Measurements from ENCODE around the gene NENF.

The NENF gene

GRCh38 chr1:212423879-212424278 lies 8.8 kb upstream of the NENF start:
- TF ChIP-seq, protein P1, sequence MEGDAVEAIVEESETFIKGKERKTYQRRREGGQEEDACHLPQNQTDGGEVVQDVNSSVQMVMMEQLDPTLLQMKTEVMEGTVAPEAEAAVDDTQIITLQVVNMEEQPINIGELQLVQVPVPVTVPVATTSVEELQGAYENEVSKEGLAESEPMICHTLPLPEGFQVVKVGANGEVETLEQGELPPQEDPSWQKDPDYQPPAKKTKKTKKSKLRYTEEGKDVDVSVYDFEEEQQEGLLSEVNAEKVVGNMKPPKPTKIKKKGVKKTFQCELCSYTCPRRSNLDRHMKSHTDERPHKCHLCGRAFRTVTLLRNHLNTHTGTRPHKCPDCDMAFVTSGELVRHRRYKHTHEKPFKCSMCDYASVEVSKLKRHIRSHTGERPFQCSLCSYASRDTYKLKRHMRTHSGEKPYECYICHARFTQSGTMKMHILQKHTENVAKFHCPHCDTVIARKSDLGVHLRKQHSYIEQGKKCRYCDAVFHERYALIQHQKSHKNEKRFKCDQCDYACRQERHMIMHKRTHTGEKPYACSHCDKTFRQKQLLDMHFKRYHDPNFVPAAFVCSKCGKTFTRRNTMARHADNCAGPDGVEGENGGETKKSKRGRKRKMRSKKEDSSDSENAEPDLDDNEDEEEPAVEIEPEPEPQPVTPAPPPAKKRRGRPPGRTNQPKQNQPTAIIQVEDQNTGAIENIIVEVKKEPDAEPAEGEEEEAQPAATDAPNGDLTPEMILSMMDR (IDR thresholded peaks at IDR 0.05), result no peak

GRCh38 chr1:212428496-212428895 lies 4.2 kb upstream of the NENF start:
- TF ChIP-seq, protein P1 (IDR thresholded peaks at IDR 0.05), result no peak

DNA sequence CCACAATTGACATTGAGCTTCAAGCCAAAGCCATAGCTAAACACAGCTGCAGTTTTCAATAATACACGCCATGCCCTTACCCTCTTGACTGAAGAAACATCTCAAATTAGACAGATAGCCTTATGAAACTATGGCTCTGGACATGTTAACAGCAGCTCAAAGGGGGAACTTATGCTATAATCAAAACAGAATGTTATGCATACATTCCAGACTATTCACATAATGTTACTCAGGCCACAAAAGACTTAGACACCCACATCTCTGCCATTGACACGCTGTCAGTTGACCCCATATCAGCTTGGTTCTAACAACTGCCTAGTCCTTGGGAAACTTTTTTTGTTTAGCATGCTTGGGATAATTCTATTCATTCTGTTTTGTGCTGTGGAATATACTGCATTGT lies 2.3 kb upstream of the NENF start:
- TF ChIP-seq, protein P1 (IDR thresholded peaks at IDR 0.05), result no peak

GRCh38 chr1:212430955-212431394 lies 1.7 kb upstream of the NENF start:
- TF ChIP-seq, protein P1 (IDR thresholded peaks at IDR 0.05), result no peak

DNA sequence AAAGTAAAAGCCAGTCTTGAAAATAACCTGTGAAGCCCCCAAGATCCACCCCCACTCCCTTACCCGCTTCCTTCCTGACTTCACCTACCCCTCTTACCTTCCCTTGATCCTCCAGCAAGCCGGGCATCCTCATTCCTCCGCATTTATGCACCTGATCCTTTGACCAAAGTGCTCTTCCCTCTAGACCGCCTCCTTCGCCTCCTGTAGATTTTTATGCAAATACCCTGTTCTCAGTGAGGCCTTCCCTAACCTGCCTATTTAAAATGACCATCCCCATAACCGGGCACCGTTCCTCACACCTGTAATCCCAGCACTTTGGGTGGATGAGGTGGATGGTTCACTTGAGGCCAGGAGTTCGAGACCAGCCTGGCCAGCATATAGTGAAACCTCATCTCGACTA lies 1.1 kb upstream of the NENF start:
- TF ChIP-seq, protein P1 (IDR thresholded peaks at IDR 0.05), result no peak

GRCh38 chr1:212432272-212432660 lies 454 bp upstream of the NENF start:
- TF ChIP-seq, protein P1 (IDR thresholded peaks at IDR 0.05), result no peak

DNA sequence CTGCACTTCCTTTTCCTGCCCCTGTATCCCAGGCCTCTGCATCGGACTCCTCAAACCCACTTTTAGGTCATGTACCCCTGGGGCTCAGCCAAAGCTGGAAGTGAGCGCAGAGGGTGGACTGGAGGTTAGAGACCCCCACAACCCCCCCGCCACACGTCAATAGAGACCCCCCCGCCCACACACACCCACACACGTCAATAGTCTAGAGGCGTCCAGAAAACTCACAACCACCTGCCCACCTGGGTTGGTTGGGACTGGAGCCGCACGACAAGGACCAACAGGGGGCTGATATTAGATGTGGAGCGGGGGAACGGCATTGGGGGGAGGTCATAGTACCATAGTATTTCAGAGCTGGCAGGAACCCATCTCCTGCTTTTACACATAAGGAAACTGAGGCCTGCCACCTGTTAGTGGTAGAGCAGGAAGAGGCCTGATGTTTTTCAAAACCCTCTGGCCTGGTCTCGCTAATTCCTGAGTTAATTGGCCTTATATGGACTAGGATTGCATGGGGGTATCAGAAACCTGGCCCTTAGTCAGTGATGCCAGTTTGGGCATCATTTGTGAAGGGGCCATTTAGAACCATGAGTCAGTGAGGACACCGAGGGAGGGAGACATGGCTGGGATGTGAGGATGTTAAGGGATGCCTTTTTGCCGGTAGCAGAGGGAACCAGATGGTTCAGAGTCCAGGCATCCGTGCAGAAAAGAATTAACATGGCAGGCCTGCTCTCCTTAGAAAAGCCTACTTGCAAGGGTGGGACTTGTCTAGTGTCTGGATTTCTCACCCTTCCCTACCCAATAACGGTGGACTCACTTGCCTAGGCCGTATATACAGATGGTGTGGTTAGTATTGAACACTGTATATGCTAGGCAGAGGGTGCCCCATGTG lies 1.1 kb downstream of the NENF start:
- TF ChIP-seq, protein P1 (IDR thresholded peaks at IDR 0.05), result no peak
